ENCODE results near the gene ARHGAP22.

Gene ARHGAP22

DNA sequence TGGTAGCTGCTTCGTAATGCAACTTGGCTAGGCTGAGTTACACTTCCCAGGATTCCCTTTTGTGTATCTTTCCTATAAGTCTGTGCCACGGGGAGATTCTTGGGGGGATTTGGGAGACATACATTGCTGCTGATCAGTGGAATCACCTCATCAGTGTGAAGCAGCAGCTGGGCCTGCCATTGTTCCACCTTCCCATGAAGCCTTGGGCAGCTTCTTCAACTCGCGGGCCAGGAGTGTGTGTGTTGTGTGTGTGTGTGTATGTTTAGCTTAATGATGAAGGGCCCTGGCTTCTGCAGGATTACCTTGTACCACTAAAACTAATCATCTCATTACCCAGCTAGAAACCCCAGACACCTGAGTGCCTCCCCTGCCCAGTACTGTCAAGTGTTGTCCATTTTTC, 33.3 kb upstream of the ARHGAP22 start:
- DNase-seq: no peak
- Mint-ChIP-seq H3K9me3 (peaks cover 21% of the 10 kb centered on the region), H3K27ac (no peak overlapping the region)

DNA sequence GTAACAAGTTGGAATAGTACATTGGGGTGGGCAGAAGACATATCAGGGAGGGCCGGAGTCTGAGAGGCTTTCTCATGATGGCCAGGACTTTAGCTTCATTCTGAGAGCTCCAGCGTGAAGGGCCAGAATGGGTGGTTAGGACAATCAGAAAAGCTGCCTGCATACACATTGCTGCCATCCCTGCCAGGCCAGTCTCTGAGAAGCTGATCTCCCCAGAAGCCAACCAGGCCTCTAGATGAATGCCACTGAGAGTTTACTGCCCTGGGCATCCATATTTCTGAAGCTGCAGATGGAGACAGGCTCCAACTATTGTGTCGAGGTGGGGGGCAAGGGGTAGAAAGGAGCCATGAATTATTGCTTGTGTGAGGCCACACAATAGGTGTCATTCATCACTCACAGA, 32.0 kb upstream of the ARHGAP22 start:
- Mint-ChIP-seq H3K27me3 (peaks cover 46% of the 10 kb centered on the region), H3K9me3 (peaks cover 21% of the 10 kb centered on the region), H3K36me3 (ENCODE audit: low read depth) (no peaks in the 10 kb centered on the region), H3K27ac (no peak overlapping the region), H3K4me1 (peaks cover 18% of the 10 kb centered on the region), H3K4me3 (no peak overlapping the region)
- ATAC-seq: no peak
- DNase-seq: no peak

More for the DNA sequence above, 33.3 kb upstream of the ARHGAP22 start:
- H3K27me3 Mint-ChIP-seq: peaks cover 46% of the 10 kb centered on the region
- peaks cover 18% of the 10 kb centered on the region for H3K4me1 Mint-ChIP-seq
- H3K4me3 Mint-ChIP-seq: no peak overlapping the region
- H3K36me3 Mint-ChIP-seq (ENCODE audit: low read depth): no peaks in the 10 kb centered on the region
- no peak for ATAC-seq

DNA sequence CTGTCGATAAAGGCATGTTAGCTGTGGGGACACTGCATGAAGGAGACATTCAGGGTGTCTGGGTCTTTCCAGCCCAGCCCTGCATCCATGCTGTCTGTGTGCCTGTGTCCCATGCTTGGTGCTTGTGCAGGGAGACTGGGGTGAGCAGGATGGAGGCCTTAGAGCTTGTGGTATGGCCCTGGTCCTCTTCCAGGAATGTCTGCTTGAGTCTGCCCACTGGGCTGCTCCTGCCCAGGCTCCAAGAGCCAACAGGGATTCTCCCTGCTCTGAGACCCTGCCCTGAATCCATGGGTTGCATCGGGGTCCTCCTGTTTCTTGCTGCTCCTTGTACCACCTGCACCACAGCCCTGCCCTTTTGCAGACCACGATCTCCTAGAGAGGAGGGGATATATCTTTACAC, 31.4 kb upstream of the ARHGAP22 start:
- no peak overlapping the region for H3K4me3 Mint-ChIP-seq

DNA sequence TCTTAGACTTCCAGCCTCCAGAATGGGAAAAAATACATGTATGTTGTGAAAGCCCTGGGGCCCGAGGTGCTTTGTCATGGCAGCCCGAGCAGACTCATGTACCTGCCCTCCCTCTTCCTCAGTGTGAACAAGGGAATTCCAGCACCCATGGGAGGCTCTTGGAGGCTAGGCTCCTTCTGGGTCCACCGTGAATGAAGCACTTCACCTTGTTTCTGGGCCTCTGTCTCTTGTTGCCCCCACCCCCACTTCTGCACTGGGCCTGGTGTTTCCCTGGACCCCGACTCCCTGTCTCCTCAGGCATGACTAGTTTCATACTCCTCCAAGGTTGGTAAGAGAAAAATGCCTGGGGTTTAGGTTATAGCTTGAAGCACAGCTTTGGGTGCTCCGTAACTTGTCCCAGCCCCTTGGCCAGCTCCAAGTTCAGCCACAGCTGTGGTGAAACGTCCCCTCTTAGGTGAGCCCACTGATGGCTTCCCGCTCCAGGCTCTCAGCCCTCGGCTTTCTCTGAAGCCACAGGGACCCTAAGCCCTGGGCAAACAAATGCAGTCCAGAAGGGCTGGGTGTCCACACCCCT, 30.2 kb upstream of the ARHGAP22 start:
- DNase-seq (no peak), ATAC-seq (no peak)
- no peak overlapping the region for H3K27ac Mint-ChIP-seq
- H3K9me3 Mint-ChIP-seq: peaks cover 13% of the 10 kb centered on the region
- H3K4me3 Mint-ChIP-seq: no peak overlapping the region
- H3K36me3 Mint-ChIP-seq (ENCODE audit: low read depth): no peaks in the 10 kb centered on the region
- peaks cover 18% of the 10 kb centered on the region for H3K4me1 Mint-ChIP-seq
- H3K27me3 Mint-ChIP-seq: peaks cover 40% of the 10 kb centered on the region

More for the DNA sequence above, 31.4 kb upstream of the ARHGAP22 start:
- Mint-ChIP-seq H3K9me3 (peaks cover 20% of the 10 kb centered on the region), H3K27me3 (peaks cover 41% of the 10 kb centered on the region), H3K4me1 (peaks cover 18% of the 10 kb centered on the region), H3K27ac (no peak overlapping the region), H3K36me3 (ENCODE audit: low read depth) (no peaks in the 10 kb centered on the region)
- DNase-seq (no peak), ATAC-seq (no peak)

DNA sequence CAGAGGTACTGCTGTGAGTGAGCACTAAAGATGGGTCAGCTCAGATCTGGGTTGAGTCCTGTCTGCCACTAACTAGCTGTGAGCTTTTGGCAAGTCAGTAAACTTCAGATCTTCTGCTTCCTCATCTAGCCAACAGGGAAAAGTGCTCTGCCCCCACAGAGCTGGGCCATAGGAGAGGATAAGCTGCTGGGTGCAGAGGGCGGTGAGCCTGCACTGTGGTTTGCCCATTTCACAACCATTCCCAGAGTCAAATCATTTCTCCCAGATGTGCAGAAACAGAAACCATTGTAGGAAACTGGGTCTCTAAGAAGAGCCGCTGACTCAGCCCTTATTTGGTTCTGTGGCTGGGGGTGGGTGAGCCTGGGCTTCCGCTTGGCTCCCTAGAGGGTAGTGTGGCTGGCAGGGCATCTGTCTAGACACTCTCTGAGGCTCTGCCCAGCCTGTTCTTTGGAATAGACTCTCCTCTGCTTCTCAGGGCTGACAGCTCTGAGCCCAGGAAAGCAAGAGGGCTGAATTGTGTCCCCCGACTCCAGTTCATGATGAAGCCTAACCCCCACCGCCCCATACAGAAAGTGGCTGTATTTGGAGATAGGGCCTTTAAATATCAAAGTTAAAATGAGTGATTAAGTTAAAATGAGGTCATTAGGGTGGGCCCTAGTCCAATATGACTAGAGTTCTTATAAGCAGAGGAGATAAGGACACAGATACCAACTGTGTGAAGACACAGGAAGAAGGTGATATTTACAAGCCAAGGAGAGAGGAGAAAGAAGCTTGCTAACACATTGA, 29.5 kb upstream of the ARHGAP22 start:
- Mint-ChIP-seq H3K27ac (peak overlapping the region; percentile 30), H3K27me3 (peaks cover 37% of the 10 kb centered on the region), H3K9me3 (peaks cover 6% of the 10 kb centered on the region), H3K4me1 (peaks cover 18% of the 10 kb centered on the region), H3K4me3 (no peak overlapping the region), H3K36me3 (ENCODE audit: low read depth) (no peaks in the 10 kb centered on the region)
- DNase-seq (peak; percentile 29), ATAC-seq (peak; percentile 95)

DNA sequence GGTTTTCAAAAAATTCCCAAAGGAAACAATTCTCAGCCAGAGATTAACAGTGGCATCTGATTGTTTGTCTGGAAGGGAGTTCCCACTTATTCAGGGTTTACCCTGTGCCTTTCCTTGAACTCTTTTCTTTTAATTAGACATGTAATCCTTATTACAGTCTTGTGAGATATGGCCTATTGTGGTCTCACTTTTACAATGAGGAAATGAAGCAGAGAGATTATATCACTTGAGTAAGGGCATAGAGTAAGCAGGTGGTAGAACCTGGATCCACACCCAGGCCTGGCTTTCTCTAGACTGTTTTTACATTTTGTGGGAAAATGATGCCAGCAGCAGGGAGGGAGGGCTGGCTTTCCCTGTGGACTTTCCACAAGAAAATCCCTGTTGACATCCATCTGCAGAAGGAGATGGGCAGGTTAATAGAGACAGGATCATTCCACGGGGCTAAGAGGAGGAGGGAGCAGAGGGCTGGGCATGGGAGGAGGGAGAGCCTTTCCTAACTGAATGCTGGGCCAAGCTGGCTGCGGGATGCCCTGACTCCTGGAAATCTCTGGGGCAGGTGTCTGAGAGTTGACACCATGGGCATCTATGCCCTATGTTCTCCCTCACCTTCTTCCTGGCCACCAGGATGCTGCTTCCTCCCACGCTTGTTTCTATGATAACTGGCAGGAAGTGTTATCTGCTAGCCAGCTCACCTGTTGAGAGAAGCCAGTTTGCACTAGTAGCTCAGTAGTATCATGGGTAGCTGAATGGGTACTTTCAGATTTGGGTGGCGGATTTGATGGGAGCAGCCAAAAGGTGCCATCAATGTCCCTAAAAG, 28.7 kb upstream of the ARHGAP22 start:
- H3K4me1 Mint-ChIP-seq: peaks cover 18% of the 10 kb centered on the region
- DNase-seq: no peak
- H3K9me3 Mint-ChIP-seq: peaks cover 4% of the 10 kb centered on the region
- H3K4me3 Mint-ChIP-seq: no peak overlapping the region
- ATAC-seq: no peak
- no peak overlapping the region for H3K27ac Mint-ChIP-seq
- peaks cover 35% of the 10 kb centered on the region for H3K27me3 Mint-ChIP-seq
- H3K36me3 Mint-ChIP-seq (ENCODE audit: low read depth): no peaks in the 10 kb centered on the region

DNA sequence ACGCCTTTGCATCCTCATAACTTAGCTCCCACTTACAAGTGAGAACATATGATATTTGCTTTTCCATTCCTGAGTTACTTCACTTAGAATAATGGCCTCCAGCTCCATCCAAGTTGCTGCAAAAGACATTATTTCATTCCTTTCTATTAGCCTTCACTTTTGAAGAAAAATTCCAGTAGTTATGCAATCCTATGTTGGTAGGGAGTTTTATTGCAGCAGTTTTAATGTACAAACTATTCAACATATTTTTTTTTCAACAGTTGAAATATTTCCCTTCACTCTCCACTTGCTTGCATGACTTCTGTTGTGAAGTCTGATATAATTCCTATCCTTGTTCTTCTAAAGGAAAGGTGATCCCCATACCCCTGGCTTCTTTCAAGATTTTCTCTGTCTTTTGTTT, 27.3 kb upstream of the ARHGAP22 start:
- H3K36me3 Mint-ChIP-seq (ENCODE audit: low read depth): no peaks in the 10 kb centered on the region
- no peak overlapping the region for H3K27ac Mint-ChIP-seq
- H3K27me3 Mint-ChIP-seq: peaks cover 24% of the 10 kb centered on the region
- DNase-seq: no peak
- H3K4me3 Mint-ChIP-seq: no peak overlapping the region
- peaks cover under 1% of the 10 kb centered on the region for H3K9me3 Mint-ChIP-seq
- ATAC-seq: no peak
- H3K4me1 Mint-ChIP-seq: peaks cover 18% of the 10 kb centered on the region

DNA sequence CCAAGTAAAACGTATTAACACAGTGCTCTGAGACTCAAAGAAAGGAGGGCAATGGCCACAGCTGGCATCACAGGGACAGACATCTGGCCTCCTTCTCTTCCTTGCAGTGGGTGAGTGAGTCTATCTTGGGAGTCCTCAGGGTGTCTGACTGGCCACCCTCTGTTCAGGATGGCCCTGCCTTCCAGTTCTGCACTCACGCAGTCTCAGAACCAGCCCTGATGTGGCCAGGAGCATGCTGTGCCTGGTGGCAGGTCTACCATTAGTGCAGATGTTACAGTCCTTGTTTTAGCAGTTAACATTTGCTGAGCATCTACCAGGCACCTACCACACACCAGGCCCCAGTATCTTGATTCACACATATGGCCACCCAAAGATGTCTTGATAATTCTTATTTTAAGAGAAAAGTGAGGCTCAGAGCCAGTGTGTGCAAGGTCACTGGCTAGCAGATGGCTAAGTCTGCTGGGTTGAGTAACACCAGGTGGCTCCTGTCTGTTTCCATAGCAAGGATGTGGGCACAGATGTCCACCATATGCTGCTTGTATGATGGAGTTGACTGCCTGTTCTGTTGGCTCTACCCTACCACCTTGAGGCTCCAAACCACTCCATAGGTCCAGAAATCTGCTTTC, 23.2 kb upstream of the ARHGAP22 start:
- DNase-seq (no peak), ATAC-seq (no peak)
- H3K36me3 Mint-ChIP-seq (ENCODE audit: low read depth): no peaks in the 10 kb centered on the region
- no peaks in the 10 kb centered on the region for H3K9me3 Mint-ChIP-seq
- H3K27me3 Mint-ChIP-seq: peaks cover 6% of the 10 kb centered on the region
- H3K4me1 Mint-ChIP-seq: no peaks in the 10 kb centered on the region
- H3K27ac Mint-ChIP-seq: no peak overlapping the region
- no peak overlapping the region for H3K4me3 Mint-ChIP-seq

DNA sequence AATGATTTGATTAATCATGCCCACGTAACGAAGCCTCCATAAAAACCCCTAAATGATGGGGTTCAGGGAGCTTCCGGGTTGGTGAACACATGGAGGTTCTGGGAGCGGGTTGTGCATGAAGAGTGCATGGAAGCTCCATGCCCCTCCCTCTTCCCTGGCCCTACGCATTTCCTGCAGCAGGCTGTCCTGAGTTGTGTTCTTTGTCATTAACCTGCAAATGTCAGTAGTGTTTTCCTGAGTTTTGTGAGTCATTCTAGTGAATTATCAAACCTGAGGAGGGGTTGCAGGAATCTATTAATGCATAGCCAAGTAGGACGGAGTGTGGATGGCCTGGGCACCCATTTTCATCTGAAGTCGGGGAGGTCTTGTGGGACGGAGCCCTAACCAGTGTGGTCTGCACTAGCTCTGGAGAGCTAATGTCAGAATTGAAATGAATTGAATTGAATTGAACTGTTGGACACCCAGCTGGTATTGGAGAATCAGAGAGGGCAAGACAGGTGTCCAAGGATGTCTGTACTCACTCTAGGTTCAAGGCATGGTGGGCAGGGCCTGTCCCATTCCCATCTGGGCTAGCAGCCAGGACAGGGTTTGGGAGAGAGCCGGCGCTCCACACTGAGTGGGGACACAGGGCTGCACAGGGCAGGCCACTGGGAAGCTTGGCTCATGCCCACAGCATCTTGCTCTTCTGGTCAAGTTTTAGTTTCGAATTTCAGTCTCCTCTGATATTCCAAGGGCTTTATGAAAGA, 22.3 kb upstream of the ARHGAP22 start:
- peaks cover 6% of the 10 kb centered on the region for H3K27me3 Mint-ChIP-seq
- peaks cover under 1% of the 10 kb centered on the region for H3K9me3 Mint-ChIP-seq
- DNase-seq (no peak), ATAC-seq (no peak)
- H3K36me3 Mint-ChIP-seq (ENCODE audit: low read depth): no peaks in the 10 kb centered on the region
- no peak overlapping the region for H3K4me3 Mint-ChIP-seq
- H3K4me1 Mint-ChIP-seq: no peaks in the 10 kb centered on the region
- H3K27ac Mint-ChIP-seq: no peak overlapping the region

DNA sequence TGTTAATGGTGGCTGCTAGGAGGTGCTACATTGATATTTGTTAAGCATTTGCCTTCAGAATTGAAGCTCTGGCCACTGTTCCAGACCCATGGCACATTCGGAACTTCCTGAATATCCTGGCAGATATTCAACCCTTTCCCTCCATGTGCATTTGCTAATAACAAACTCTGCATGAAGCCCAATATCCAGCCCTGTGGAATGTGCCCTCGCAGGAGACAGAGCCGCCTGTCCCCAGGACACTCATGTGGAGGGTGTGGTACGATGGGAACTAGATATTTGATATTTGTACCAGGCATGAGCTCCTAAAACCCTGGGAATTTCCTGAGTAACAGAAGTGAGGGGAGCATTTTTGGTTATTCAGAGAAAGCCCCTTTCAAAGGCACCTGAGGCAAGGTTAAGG, 21.6 kb upstream of the ARHGAP22 start:
- Mint-ChIP-seq H3K4me1 (no peaks in the 10 kb centered on the region), H3K27ac (no peak overlapping the region)

DNA sequence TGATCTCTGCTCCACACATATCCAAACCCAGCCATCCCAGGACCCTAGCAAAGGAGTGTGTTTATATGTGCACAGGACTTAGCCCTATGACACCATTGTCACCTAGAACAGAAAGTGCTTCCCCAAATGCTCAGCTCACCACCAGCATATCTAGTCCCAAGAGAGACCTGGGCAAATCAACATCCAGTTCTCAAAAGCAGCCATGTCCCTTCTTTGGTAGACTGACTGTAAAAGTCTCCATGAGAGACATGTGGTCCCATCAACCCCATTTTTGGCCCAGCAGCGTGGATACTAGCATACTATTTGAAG, 20.9 kb upstream of the ARHGAP22 start:
- Mint-ChIP-seq H3K4me3 (no peak overlapping the region), H3K36me3 (ENCODE audit: low read depth) (no peaks in the 10 kb centered on the region), H3K9me3 (peaks cover 4% of the 10 kb centered on the region), H3K4me1 (no peaks in the 10 kb centered on the region), H3K27me3 (peaks cover 6% of the 10 kb centered on the region), H3K27ac (no peak overlapping the region)
- ATAC-seq (no peak), DNase-seq (no peak)

More for the DNA sequence above, 21.6 kb upstream of the ARHGAP22 start:
- no peak overlapping the region for H3K4me3 Mint-ChIP-seq
- ATAC-seq (no peak), DNase-seq (no peak)
- peaks cover 4% of the 10 kb centered on the region for H3K9me3 Mint-ChIP-seq
- no peaks in the 10 kb centered on the region for H3K36me3 Mint-ChIP-seq (ENCODE audit: low read depth)
- H3K27me3 Mint-ChIP-seq: peaks cover 6% of the 10 kb centered on the region

DNA sequence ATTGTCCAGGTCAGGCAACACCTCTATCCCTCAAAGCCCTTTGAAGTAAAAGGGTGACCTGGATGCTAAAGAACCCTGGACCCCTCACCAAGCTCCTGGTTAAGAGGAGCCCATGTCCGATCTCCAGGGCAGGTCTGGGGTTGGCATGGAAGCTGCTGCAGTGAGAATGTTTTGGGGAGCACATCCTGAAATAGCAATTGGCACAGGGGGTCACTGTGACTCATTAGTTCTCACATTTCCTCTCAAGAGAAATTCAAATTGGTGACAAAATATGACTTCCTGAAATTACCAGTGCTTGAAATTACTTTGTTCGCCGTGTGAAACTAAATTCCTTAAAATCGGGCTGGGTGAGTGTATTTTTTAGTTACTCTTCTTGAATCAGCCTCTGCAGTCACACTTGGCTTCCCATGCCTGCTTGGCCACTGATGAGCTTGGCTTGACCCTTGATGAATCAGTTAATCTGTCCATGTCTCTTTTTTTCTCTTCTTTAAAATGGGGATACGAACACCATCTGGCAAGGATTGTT, 18.8 kb upstream of the ARHGAP22 start:
- DNase-seq: no peak
- Mint-ChIP-seq H3K27ac (no peak overlapping the region), H3K36me3 (ENCODE audit: low read depth) (no peaks in the 10 kb centered on the region), H3K4me1 (no peaks in the 10 kb centered on the region), H3K27me3 (peaks cover 4% of the 10 kb centered on the region), H3K9me3 (peaks cover 4% of the 10 kb centered on the region), H3K4me3 (no peak overlapping the region)
- no peak for ATAC-seq

DNA sequence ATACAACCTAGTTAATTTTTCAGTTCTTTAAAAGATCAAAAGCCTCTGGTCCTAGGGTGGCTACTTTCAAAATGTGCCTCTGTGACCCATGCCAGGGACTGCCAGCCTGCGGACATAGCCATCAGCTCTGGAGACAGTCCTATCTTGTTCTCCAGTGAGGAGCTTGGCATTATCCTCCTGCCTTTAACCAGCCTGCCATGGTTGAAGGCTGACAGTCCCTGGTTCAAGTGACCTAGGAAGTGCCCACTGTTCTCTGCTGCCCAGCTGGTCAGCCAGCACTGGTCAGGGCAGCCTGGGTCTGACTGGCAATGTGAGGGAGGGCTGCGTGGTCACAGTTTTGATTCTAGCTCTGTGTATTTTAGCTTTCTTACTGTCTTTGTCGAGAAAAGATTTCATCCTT, 18.1 kb upstream of the ARHGAP22 start:
- ATAC-seq: no peak
- peaks cover 7% of the 10 kb centered on the region for H3K27me3 Mint-ChIP-seq
- no peaks in the 10 kb centered on the region for H3K4me1 Mint-ChIP-seq
- no peak overlapping the region for H3K4me3 Mint-ChIP-seq
- H3K36me3 Mint-ChIP-seq (ENCODE audit: low read depth): no peaks in the 10 kb centered on the region
- no peak overlapping the region for H3K27ac Mint-ChIP-seq
- no peak for DNase-seq
- H3K9me3 Mint-ChIP-seq: peaks cover 4% of the 10 kb centered on the region

DNA sequence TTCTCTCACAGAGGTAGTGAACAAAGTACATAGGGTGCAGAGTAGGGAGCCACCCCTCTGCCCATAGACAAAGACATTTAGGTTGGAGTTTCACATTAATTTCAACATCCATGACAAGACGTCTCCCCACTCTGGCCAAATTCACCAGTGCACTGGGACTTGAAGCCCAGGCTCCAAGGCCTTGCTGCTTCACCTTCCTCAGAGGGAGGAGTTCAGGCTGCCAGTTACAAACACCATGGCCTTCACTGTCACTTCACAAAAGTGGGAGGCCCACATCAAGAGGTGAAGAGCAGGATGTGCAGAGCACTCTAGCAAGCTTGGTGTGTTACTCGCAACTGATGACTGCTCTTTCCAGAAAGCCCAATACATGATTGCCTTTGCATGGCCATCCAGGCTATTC, 15.8 kb upstream of the ARHGAP22 start:
- Mint-ChIP-seq H3K27ac (no peak overlapping the region), H3K4me1 (no peaks in the 10 kb centered on the region), H3K4me3 (no peak overlapping the region), H3K9me3 (peaks cover 11% of the 10 kb centered on the region), H3K36me3 (ENCODE audit: low read depth) (no peaks in the 10 kb centered on the region), H3K27me3 (peaks cover 12% of the 10 kb centered on the region)
- no peak for ATAC-seq
- DNase-seq: no peak

Measured in activated naive CD8-positive, alpha-beta T cell treated with anti-CD3 and anti-CD28 coated beads, Interleukin-2, amount 50 U/mL, for 24 hours (primary cell).